ENCODE results near the gene FAIM2. TPM values are rescaled to one million over a fixed set of nuclear protein-coding genes. Genes with fewer than 3 reads are reported as not detected.

Gene FAIM2
- total and polyA plus RNA-seq, 2 donors (not counting 3 experiments of a cell fraction or from before 2014, with no cell fraction given): 0.01 TPM; not detected in 1

- dilution Hi-C loops (cut with MboI; ENCODE audit: extremely low pct_ligation_motif_present, low sequenced_read_pairs) (no loop called here), intact Hi-C loops (cut with micrococcal nuclease) (no loop called here)
- Histone ChIP-seq H3K4me2 (ENCODE audit: insufficient read depth, low read length) (no peak overlapping the region), H3K4me3 (replicated peaks in 1 of 3; ENCODE audit: insufficient read depth in 1 of 3, low read depth in 1 of 3, low read length in 3 of 3) (no peak overlapping the region), H2AFZ (ENCODE audit: low read depth, low read length) (no peak overlapping the region), H3K27me3 (ENCODE audit: control insufficient read depth in 2 of 2, insufficient read depth in 2 of 2, low read length in 2 of 2) (peaks cover 0 to 2% of the 10 kb centered on the region in 2 experiments), H4K20me1 (replicated peaks; ENCODE audit: control insufficient read depth, extremely low read depth, insufficient read depth, low read length) (no peaks in the 10 kb centered on the region), H3K79me2 (ENCODE audit: control insufficient read depth, insufficient read depth, low read length) (no peaks in the 10 kb centered on the region), H3K9me3 (replicated peaks; ENCODE audit: control insufficient read depth, insufficient read depth, low read length) (no peaks in the 10 kb centered on the region), H3K36me3 (ENCODE audit: control insufficient read depth in 2 of 2, extremely low read depth in 1 of 2, insufficient read depth in 2 of 2, low read length in 2 of 2) (no peaks in the 10 kb centered on the region), H3K4me1 (ENCODE audit: control insufficient read depth, extremely low read depth, insufficient read depth, low read length) (no peaks in the 10 kb centered on the region), H3K9ac (replicated peaks; ENCODE audit: extremely low read depth, insufficient read depth, low read length) (no peak overlapping the region), H3K9me1 (replicated peaks; ENCODE audit: control insufficient read depth, extremely low read depth, insufficient read depth, low read length) (no peaks in the 10 kb centered on the region), H3K27ac (ENCODE audit: insufficient read depth, low read depth, low read length) (no peak overlapping the region)
- no TSS peak for BruUV-seq (replicated peaks)
- FAIRE-seq: no peak
- ChIA-PET POLR2A (no interaction called here), CTCF (no interaction called here)
- TF ChIP-seq MYC (IDR thresholded peaks at IDR 0.05; ENCODE audit: low read depth, low read length): no peak
- no peak for TF ChIP-seq GATA2 (IDR thresholded peaks at IDR 0.05; ENCODE audit: insufficient read depth, insufficient read length, low read depth, low read length)
- no peak for TF ChIP-seq MAX (IDR thresholded peaks at IDR 0.05; ENCODE audit: insufficient read depth, insufficient read length)
- TF ChIP-seq JUN (IDR thresholded peaks at IDR 0.05; ENCODE audit: borderline replicate concordance, insufficient read depth, insufficient read length, low read depth): no peak
- no peak for TF ChIP-seq FOS (IDR thresholded peaks at IDR 0.05; ENCODE audit: borderline replicate concordance, insufficient read depth, low read length)
- no peak for TF ChIP-seq CTCF (IDR thresholded peaks at IDR 0.05; ENCODE audit: extremely low read depth in 1 of 2, insufficient read depth in 1 of 2, low read depth in 1 of 2, low read length in 2 of 2)
- TF ChIP-seq POLR2AphosphoS5 (IDR thresholded peaks at IDR 0.05; ENCODE audit: insufficient read depth, low read depth, low read length): no peak
- no peak for TF ChIP-seq POLR2A (IDR thresholded peaks at IDR 0.05; ENCODE audit: low read depth, low read length)
- no peak for TF ChIP-seq EZH2 (IDR thresholded peaks at IDR 0.05; ENCODE audit: borderline replicate concordance, low read depth, low read length, severe bottlenecking)
- DNase-seq (ENCODE audit: low read depth, low spot score): no peak
These were observed 375 bp downstream of the FAIM2 start for GRCh38 chr12:49903351-49903699.
